Embryonic facial prominence (tissue), 1 donor: Measurements from ENCODE around the gene RNU11.
A peak's percentile ranks its signal among the peaks of the same experiment; 100 is the strongest.
"Not testable (repeated sequence)": the region's sequence is repeated elsewhere in the genome, so short reads cannot be mapped to it uniquely, and the experiment has no call there.

Experiments
- DNase-seq: peaks from one replicate; pipeline ENCODE4 v3.0.0-alpha.2; 2016; ENCODE audit errors: extremely low spot score

The RNU11 gene

GRCh38 chr1:28663871-28664470 is 15.6 kb downstream of the RNU11 start:
- DNase-seq: no peak

DNA sequence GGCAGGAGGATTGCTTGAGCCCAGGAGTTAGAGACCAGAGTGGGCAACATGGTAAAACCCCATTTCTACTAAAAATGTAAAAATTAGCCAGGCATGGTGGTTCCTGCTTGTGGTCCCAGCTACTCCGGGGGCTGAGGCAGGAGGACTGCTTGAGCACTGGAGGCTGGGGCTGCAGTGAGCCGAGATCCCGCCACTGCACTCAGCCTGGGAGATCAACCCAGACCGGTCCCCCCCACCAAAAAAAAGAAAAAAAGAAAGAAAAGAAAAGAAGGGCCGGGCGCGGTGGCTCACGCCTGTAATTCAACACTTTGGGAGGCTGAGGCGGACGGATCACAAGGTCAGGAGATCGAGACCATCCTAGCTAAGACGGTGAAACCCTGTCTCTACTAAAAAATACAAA is 18.4 kb downstream of the RNU11 start:
- no peak for DNase-seq

- peak; percentile 79 for DNase-seq
Measured at GRCh38 chr1:28668191-28668955, 20.0 kb downstream of the RNU11 start, which contains the start of gene GMEB1. GMEB1 (plus strand) TSS chr1:28668784; CDS start chr1:28683613, 14,829 bp downstream.

GRCh38 chr1:28668956-28669723 is 20.7 kb downstream of the RNU11 start:
- DNase-seq: peak; percentile 13

GRCh38 chr1:28671254-28671780 is 22.9 kb downstream of the RNU11 start:
- DNase-seq: no peak

DNA sequence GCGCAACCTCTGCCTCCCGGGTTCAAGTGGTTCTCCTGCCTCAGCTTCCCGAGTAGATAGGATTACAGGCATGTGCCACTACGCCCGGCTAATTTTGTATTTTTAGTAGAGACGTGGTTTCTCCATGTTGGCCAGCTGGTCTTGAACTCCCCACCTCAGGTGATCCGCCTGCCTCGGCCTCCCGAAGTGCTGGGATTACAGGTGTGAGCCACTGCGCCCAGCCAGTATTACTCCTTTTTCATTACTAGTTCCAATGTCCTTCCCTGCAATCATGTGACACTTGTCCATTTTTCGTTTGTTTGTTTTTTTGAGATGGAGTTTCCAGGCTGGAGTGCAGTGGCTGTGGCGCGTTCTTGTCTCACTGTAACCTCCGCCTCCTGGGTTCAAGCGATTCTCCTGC is 24.6 kb downstream of the RNU11 start:
- DNase-seq: not testable (repeated sequence)

DNA sequence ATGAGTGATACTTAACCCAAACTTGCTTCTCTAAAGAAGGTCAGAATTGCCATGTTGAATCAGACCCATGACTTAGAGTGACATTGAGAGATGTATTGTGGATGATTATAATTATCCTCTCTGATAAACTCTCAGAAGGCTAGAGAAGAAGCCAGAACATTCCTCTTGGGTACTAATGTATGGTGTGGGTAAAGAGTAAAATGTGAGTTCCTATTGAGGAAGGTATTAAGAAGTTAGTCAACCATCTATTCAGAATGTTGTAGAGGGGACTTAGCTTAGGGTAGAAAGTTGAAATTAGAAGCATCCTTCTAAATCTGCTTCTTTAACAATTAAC is 27.5 kb downstream of the RNU11 start:
- DNase-seq: no peak

DNA sequence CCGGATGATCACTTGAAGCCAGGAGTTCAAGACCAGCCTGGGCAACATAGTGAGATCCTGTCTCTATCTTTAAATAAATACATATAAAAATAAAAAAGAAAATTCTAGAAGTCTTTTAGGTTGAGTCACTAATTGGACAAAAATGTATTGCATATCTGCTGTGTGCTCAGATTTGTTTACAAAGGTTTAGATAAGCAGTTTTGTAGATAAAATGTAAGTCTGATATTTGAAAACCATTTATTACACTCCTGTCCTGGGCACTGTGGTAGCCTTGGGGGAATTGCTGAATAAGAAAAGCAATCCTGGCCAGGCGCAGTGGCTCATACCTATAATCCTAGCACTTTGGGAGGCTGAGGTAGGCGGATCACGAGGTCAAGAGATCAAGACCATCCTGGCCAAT is 31.8 kb downstream of the RNU11 start:
- DNase-seq: no peak

DNA sequence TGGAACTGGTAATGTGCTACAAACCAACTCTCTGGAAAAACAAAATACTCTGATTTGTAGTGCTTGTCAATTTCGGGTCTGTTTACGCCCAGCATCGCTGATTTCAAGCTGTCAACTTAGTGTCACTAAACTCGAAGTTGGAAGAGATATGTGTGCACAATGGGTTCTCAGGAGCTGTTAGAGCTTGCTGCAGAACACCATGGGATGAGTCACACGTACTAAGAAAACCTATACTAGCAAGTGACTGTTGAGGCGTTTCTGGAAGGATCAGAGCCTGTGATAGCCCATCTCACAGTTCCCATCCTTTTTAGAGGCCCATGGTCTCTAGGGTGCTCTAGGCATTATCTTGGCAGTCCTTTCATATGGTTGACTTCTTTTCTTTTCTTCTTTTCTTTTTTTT is 34.4 kb downstream of the RNU11 start:
- no peak for DNase-seq

GRCh38 chr1:28684937-28685336 is 36.5 kb downstream of the RNU11 start:
- no peak for DNase-seq

- DNase-seq: not testable (repeated sequence)
Measured at GRCh38 chr1:28691627-28692026, 43.2 kb downstream of the RNU11 start.
